LNCAP (cell line): ENCODE results near the gene CNGB1.

Source experiments
- CTCF ChIP-seq: fragments of 450-650 bp; IDR thresholded peaks from 2 replicates; pipeline ENCODE4 v1.5.1; 2017; ENCODE audit warnings: mild to moderate bottlenecking

The CNGB1 gene

DNA sequence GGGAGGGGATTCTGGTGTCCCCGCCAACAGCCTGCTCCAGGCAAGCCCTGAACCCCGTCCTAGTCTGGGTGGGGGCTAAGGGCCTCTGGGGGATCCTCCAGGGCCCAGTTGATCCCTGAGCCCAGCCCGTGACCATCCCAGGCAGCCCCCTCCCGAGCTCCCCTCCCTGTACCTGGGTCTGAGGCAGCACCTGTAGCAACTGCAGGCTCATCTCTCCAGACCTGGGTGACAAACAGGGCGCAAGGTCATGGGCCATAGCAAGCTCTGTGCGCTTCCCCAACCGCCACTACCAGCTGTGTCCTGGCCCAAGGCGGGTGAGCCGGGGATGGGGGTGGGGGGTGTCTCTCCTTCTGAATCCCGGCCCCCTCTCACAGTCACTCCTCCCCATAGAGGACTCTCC is 10.6 kb downstream of the CNGB1 start:
- no peak for TF ChIP-seq CTCF

- no peak for TF ChIP-seq CTCF
Observed at GRCh38 chr16:57959804-57960203, 11.1 kb downstream of the CNGB1 start.

- TF ChIP-seq CTCF, result no peak
Observed at GRCh38 chr16:57959121-57959520, 11.8 kb downstream of the CNGB1 start.

- no peak for TF ChIP-seq CTCF
Observed at GRCh38 chr16:57958544-57958943, 12.4 kb downstream of the CNGB1 start.

DNA sequence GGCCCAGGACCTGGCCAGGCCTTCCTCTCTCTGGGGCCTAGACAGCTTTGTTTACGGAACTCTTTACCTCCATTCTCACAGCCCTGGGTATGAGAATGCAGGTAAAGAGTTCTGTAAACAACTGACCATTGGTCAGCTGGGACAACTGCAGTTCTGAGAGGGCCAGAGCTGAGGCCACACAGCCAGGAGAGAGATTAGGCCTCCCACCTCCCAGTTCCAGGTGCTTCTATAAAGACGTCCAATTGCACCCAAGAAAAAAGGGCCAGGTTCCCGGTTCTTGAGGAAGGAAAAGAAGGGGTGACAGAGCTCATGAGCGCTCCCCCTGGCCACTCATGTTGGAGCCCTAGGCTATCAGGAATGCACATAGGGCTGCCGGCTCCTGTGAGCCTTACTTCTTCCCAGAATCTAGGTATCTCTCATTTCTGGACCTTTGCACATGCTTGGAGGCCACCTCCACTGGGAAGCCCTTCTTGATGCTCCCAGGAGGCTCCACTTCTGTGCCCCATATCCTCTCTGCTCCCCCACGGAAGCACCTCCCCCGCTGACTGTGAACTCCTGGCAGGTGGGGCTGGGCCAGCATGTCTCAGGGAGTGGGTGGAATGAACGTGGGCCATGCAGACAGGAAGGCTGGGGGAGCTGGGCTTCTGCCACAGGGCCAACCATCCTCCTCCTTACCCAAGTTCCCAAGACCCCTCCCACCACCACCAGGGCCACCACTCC is 13.1 kb downstream of the CNGB1 start:
- no peak for TF ChIP-seq CTCF

GRCh38 chr16:57956924-57957672 is 13.8 kb downstream of the CNGB1 start:
- no peak for TF ChIP-seq CTCF

DNA sequence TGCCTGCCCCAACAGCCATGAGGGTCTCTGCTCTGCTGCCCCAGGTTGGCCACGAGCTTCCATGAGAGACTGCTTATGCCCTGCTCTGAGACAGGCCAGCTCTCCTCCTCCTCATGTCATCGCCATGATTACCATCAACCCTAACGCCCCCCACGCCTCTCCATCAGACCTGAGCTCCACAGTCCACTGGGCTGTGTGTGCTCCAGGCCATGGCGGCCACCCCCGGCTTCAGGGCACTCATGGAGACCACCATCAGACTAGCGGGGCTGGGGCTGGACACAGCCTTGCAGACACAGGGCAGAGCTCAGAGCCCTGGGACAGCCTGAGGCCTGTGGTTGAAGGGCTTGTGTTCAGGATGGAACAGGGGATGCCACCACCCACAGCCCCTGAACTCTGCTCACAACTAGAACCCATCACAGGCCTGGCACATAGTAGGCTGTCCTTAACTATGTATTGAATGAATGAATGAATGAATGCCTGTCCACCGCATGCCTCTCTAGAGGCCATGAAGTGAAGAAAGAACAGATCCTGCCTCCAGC is 14.6 kb downstream of the CNGB1 start:
- no peak for TF ChIP-seq CTCF
